IMR-90 (cell line): Measurements from ENCODE around the gene KCNT1. TPM values are rescaled to one million over a fixed set of nuclear protein-coding genes. Genes with fewer than 3 reads are reported as not detected.

Source experiments
- ATAC-seq: fragments of 200-7000 bp; cut with Tn5 transposase; 2 replicates; pipeline ENCODE4 v1.9.1; 2020; ENCODE audit warnings: low read depth, mild to moderate bottlenecking, moderate library complexity
- BruUV-seq: library from RNA; stranded (reverse); fragments of 400-500 nt; replicated peaks from 2 replicates; lab custom pipeline; 2021; lab: Mats Ljungman, UMichigan
- CTCF ChIA-PET: fragments of 300-600 bp; formaldehyde crosslinking; extraction: SDS; loops from one replicate; lab custom pipeline; 2021; ENCODE audit warnings: antibody characterized with exemption; lab: Yijun Ruan, JAX
- POLR2A ChIA-PET: fragments of 300-600 bp; sonication (Branson Sonifier 250); formaldehyde crosslinking; loops from one replicate; lab custom pipeline; 2022; ENCODE audit warnings: antibody characterized with exemption; ENCODE audit not compliant: unreplicated experiment; lab: Charles Lee
- DNase-seq: peaks from one replicate; pipeline ENCODE4 v3.0.0; 2013
- H2AFZ ChIP-seq: replicated peaks from 2 replicates; pipeline ENCODE3; 2013; ENCODE audit warnings: low read length, mild to moderate bottlenecking; ENCODE audit not compliant: poor library complexity
- H2AK5ac ChIP-seq: 2 replicates; pipeline ENCODE4 v1.6.1; 2013; ENCODE audit warnings: low read depth, low read length, inconsistent platforms
- H2AK9ac ChIP-seq: replicated peaks from 2 replicates; pipeline ENCODE3; 2013; ENCODE audit warnings: mild to moderate bottlenecking, low read depth, low read length, moderate library complexity; ENCODE audit not compliant: poor library complexity
- H2BK120ac ChIP-seq: 2 replicates; pipeline ENCODE4 v1.6.1; 2013; ENCODE audit warnings: low read depth, low read length, inconsistent platforms
- H2BK15ac ChIP-seq: 3 replicates; pipeline ENCODE4 v1.6.1; 2013; ENCODE audit warnings: low read depth, low read length, inconsistent platforms
- H2BK20ac ChIP-seq: 2 replicates; pipeline ENCODE4 v1.6.1; 2013; ENCODE audit warnings: low read depth, mild to moderate bottlenecking, inconsistent platforms, low read length, moderate library complexity
- H2BK5ac ChIP-seq: 2 replicates; pipeline ENCODE4 v1.6.1; 2013; ENCODE audit warnings: mild to moderate bottlenecking, low read depth, low read length, inconsistent platforms; ENCODE audit not compliant: poor library complexity, severe bottlenecking
- H3K14ac ChIP-seq: replicated peaks from 2 replicates; pipeline ENCODE4 v1.6.1; 2013; ENCODE audit warnings: low read depth, low read length, inconsistent platforms
- H3K18ac ChIP-seq: 2 replicates; pipeline ENCODE4 v1.6.1; 2013; ENCODE audit warnings: low read depth, low read length, control low read depth
- H3K23ac ChIP-seq: 2 replicates; pipeline ENCODE4 v1.6.1; 2013; ENCODE audit warnings: low read depth, low read length, inconsistent platforms
- H3K27ac ChIP-seq: 2 replicates; pipeline ENCODE4 v1.5.1; 2013; ENCODE audit warnings: mild to moderate bottlenecking, control low read depth, low read length; ENCODE audit not compliant: insufficient read depth
- H3K27me3 ChIP-seq: 2 replicates; pipeline ENCODE4 v1.6.1; 2013; ENCODE audit warnings: low read length; ENCODE audit not compliant: control insufficient read depth, insufficient read depth
- H3K36me3 ChIP-seq: 2 replicates; pipeline ENCODE4 v1.6.1; 2013; ENCODE audit warnings: low read length, mixed read lengths; ENCODE audit not compliant: control insufficient read depth, insufficient read depth
- H3K4ac ChIP-seq: 2 replicates; pipeline ENCODE4 v1.6.1; 2013; ENCODE audit warnings: low read depth, low read length, inconsistent platforms
- H3K4me1 ChIP-seq: 2 replicates; pipeline ENCODE4 v1.6.1; 2013; ENCODE audit warnings: low read length, mixed read lengths; ENCODE audit not compliant: control insufficient read depth, insufficient read depth
- H3K4me2 ChIP-seq: 2 replicates; pipeline ENCODE4 v1.6.1; 2013; ENCODE audit warnings: low read depth, mild to moderate bottlenecking, control low read depth, low read length, moderate library complexity
- H3K4me3 ChIP-seq: 2 replicates; pipeline ENCODE4 v1.5.1; 2013; ENCODE audit warnings: low read depth, mild to moderate bottlenecking, control low read depth, low read length, moderate library complexity; ENCODE audit not compliant: insufficient read depth
- H3K56ac ChIP-seq: 2 replicates; pipeline ENCODE4 v1.6.1; 2013; ENCODE audit warnings: low read length, inconsistent platforms; ENCODE audit not compliant: insufficient read depth; ENCODE audit errors: extremely low read depth
- H3K79me1 ChIP-seq, 2 experiments: 2 replicates each; pipeline ENCODE4 v1.6.1; 2013; ENCODE audit warnings: low read length in 2 of 2, inconsistent platforms in 1 of 2, low read depth in 1 of 2
- H3K9ac ChIP-seq: 2 replicates; pipeline ENCODE4 v1.6.1; 2013; ENCODE audit warnings: low read depth, low read length, control low read depth
- H3K9me1 ChIP-seq: 2 replicates; pipeline ENCODE4 v1.6.1; 2013; ENCODE audit warnings: low read length, inconsistent platforms; ENCODE audit not compliant: insufficient read depth
- H3K9me3 ChIP-seq: 2 replicates; pipeline ENCODE4 v1.6.1; 2013; ENCODE audit warnings: low read length; ENCODE audit not compliant: control insufficient read depth, insufficient read depth
- H4K20me1 ChIP-seq: 2 replicates; pipeline ENCODE4 v1.6.1; 2013; ENCODE audit warnings: low read length, inconsistent platforms; ENCODE audit not compliant: insufficient read depth
- H4K5ac ChIP-seq: 2 replicates; pipeline ENCODE4 v1.6.1; 2013; ENCODE audit warnings: mild to moderate bottlenecking, low read depth, low read length, control low read depth
- H4K8ac ChIP-seq, 2 experiments: 2 replicates each; pipeline ENCODE4 v1.6.1; 2013; ENCODE audit warnings: low read depth in 2 of 2, low read length in 2 of 2, control low read depth in 1 of 2, inconsistent platforms in 1 of 2
- H4K91ac ChIP-seq: 2 replicates; pipeline ENCODE4 v1.6.1; 2013; ENCODE audit warnings: low read depth, low read length, inconsistent platforms; ENCODE audit not compliant: insufficient read depth
- BHLHE40 ChIP-seq: fragments of 150-350 bp; IDR thresholded peaks from 2 replicates; pipeline ENCODE4 v1.6.1; 2016; ENCODE audit warnings: mild to moderate bottlenecking, low read depth, low read length
- CEBPB ChIP-seq: IDR thresholded peaks from 2 replicates; pipeline ENCODE4 v1.6.1; 2012; ENCODE audit warnings: low read depth, low read length, improper control_type of control experiment
- CHD1 ChIP-seq: IDR thresholded peaks from 2 replicates; pipeline ENCODE4 v1.6.1; 2012; ENCODE audit warnings: low read depth, low read length, improper control_type of control experiment
- CTCF ChIP-seq: conservative IDR thresholded peaks from 2 replicates; pipeline ENCODE4 v1.5.1; 2012; ENCODE audit warnings: mild to moderate bottlenecking, low read depth, low read length, improper control_type of control experiment
- ELK1 ChIP-seq: fragments of 150-350 bp; IDR thresholded peaks from 2 replicates; pipeline ENCODE4 v1.6.1; 2016; ENCODE audit warnings: low read depth, mild to moderate bottlenecking, low read length, moderate library complexity, borderline replicate concordance
- FOS ChIP-seq: fragments of 150-350 bp; IDR thresholded peaks from 2 replicates; pipeline ENCODE4 v1.6.1; 2016; ENCODE audit warnings: low read depth, low read length
- MAFK ChIP-seq: IDR thresholded peaks from 2 replicates; pipeline ENCODE4 v1.6.1; 2012; ENCODE audit warnings: low read depth, low read length, improper control_type of control experiment
- MAZ ChIP-seq: IDR thresholded peaks from 2 replicates; pipeline ENCODE4 v1.6.1; 2012; ENCODE audit warnings: low read depth, mild to moderate bottlenecking, low read length, improper control_type of control experiment, moderate library complexity, borderline replicate concordance
- MXI1 ChIP-seq: IDR thresholded peaks from 2 replicates; pipeline ENCODE4 v1.6.1; 2012; ENCODE audit warnings: low read depth, mild to moderate bottlenecking, low read length, moderate library complexity, borderline replicate concordance
- NFE2L2 ChIP-seq: fragments of 150-350 bp; IDR thresholded peaks from 2 replicates; pipeline ENCODE4 v1.6.1; 2016; ENCODE audit warnings: low read depth, mild to moderate bottlenecking, low read length
- POLR2A ChIP-seq: IDR thresholded peaks from 2 replicates; pipeline ENCODE4 v1.6.1; 2012; ENCODE audit warnings: mild to moderate bottlenecking, low read depth, low read length
- RAD21 ChIP-seq: IDR thresholded peaks from 2 replicates; pipeline ENCODE4 v1.6.1; 2012; ENCODE audit warnings: low read length, improper control_type of control experiment
- RCOR1 ChIP-seq: IDR thresholded peaks from 2 replicates; pipeline ENCODE4 v1.6.1; 2012; ENCODE audit warnings: mild to moderate bottlenecking, low read length, improper control_type of control experiment; ENCODE audit not compliant: insufficient replicate concordance
- RFX5 ChIP-seq: IDR thresholded peaks from 2 replicates; pipeline ENCODE4 v1.8.0; 2012; ENCODE audit warnings: low read depth, mild to moderate bottlenecking, low read length, moderate library complexity
- SMC3 ChIP-seq: fragments of 150-350 bp; IDR thresholded peaks from 2 replicates; pipeline ENCODE4 v1.6.1; 2016; ENCODE audit warnings: low read depth, mild to moderate bottlenecking, antibody characterized with exemption, low read length, moderate library complexity
- USF2 ChIP-seq: fragments of 150-350 bp; IDR thresholded peaks from 2 replicates; pipeline ENCODE4 v1.6.1; 2017; ENCODE audit warnings: mild to moderate bottlenecking, antibody characterized with exemption, low read length, low read depth
- whole genome bisulfite sequencing, 2 experiments: methylation state at CpG; one replicate each; pipeline versions ENCODE4 v1.1.5 to v1.1.7; 2013; ENCODE audit warnings: missing lambda C conversion rate in 2 of 2; ENCODE audit not compliant: insufficient read length in 1 of 2; ENCODE audit errors: extremely low coverage in 2 of 2; 5-methylcytosine and 5-hydroxymethylcytosine counted together
- dilution Hi-C: fragments of 300-500 bp; cut with HindIII; formaldehyde crosslinking; loops from one replicate; pipeline ENCODE4 v1.14.3; 2018; ENCODE audit warnings: low sequenced_read_pairs; ENCODE audit not compliant: unreplicated experiment
- in situ Hi-C: fragments of 300-500 bp; cut with MboI; formaldehyde crosslinking; loops from 3 replicates; pipeline ENCODE4 v1.14.3; 2019; ENCODE audit warnings: low sequenced_read_pairs, inconsistent platforms, mixed read lengths
- intact Hi-C: fragments of 100-400 bp; cut with micrococcal nuclease; formaldehyde crosslinking; loops from 2 replicates; pipeline ENCODE4 v1.10.0; 2022
- polyA plus RNA-seq, 3 experiments: library from polyadenylated mRNA; depleted of rRNA; stranded (reverse); fragments of >200 nt; gene quantifications; 2 replicates each; pipeline ENCODE4 v1.2.3, GENCODE V29; 2012; ENCODE audit warnings: low replicate concordance in 1 of 3
- total RNA-seq: library from RNA; depleted of rRNA; stranded (reverse); fragments of >200 nt; gene quantifications from 2 replicates; pipeline ENCODE4 v1.2.3, GENCODE V29; 2012

The KCNT1 gene
- total and polyA plus RNA-seq, 2 of the 4 experiments (the other 2 are of a cell fraction) = not detected

GRCh38 chr9:135790356-135790755 lies 88.4 kb downstream of the KCNT1 start:
- H3K79me1 ChIP-seq = no peaks in the 10 kb centered on the region
- no peak overlapping the region for H2BK5ac ChIP-seq
- no peak overlapping the region for H3K23ac ChIP-seq
- ChIA-PET CTCF (no interaction called here), POLR2A (no interaction called here)
- no peak overlapping the region for H2AK9ac ChIP-seq
- H4K20me1 ChIP-seq = no peaks in the 10 kb centered on the region
- H2BK20ac ChIP-seq = no peak overlapping the region
- no peaks in the 10 kb centered on the region for H3K4me1 ChIP-seq
- H3K4ac ChIP-seq = no peak overlapping the region
- H3K27ac ChIP-seq = no peak overlapping the region
- intact Hi-C loops = loop anchor here (10.0 kb wide), 1 partner anchor 186 kb away; no protein-coding TSS in a partner anchor
- H4K91ac ChIP-seq = no peak overlapping the region
- DNase-seq = no peak
- BruUV-seq = no TSS peak
- H3K18ac ChIP-seq = no peak overlapping the region
- no peak overlapping the region for H3K9ac ChIP-seq
- H3K56ac ChIP-seq = no peak overlapping the region
- no peak overlapping the region for H3K14ac ChIP-seq
- no peak overlapping the region for H2BK120ac ChIP-seq
- H3K27me3 ChIP-seq = peaks cover 29% of the 10 kb centered on the region
- TF ChIP-seq NFE2L2 (no peak), RCOR1 (no peak), CEBPB (no peak), CHD1 (no peak), USF2 (no peak), SMC3 (no peak), ELK1 (no peak), MAZ (no peak), FOS (no peak), RFX5 (no peak), CTCF (no peak), RAD21 (no peak), BHLHE40 (no peak), MAFK (no peak), MXI1 (no peak), POLR2A (no peak)
- H3K9me3 ChIP-seq = no peaks in the 10 kb centered on the region
- H4K5ac ChIP-seq = no peak overlapping the region
- H2AK5ac ChIP-seq = no peak overlapping the region
- no peaks in the 10 kb centered on the region for H3K9me1 ChIP-seq
- H3K36me3 ChIP-seq = no peaks in the 10 kb centered on the region
- no peak overlapping the region for H3K4me3 ChIP-seq
- ATAC-seq = no peak
- H4K8ac ChIP-seq = no peak overlapping the region
- WGBS, 2 experiments = 95% methylated on average over 4 of the region's 10 CpGs; no CpG with 5 or more reads in 1 of the 2 experiments
- no peak overlapping the region for H2AFZ ChIP-seq
- in situ Hi-C loops = no loop called here
- dilution Hi-C loops = no loop called here
- H3K4me2 ChIP-seq = no peak overlapping the region
- H2BK15ac ChIP-seq = no peak overlapping the region
